ENCODE data around the gene LDLRAD4. TPM values are rescaled to one million over a fixed set of nuclear protein-coding genes. Genes with fewer than 3 reads are reported as not detected.

Gene LDLRAD4
- polyA plus RNA-seq, 12 donors, result 9.1 to 19.0 (median 11.9) TPM; not detected in 1

DNA sequence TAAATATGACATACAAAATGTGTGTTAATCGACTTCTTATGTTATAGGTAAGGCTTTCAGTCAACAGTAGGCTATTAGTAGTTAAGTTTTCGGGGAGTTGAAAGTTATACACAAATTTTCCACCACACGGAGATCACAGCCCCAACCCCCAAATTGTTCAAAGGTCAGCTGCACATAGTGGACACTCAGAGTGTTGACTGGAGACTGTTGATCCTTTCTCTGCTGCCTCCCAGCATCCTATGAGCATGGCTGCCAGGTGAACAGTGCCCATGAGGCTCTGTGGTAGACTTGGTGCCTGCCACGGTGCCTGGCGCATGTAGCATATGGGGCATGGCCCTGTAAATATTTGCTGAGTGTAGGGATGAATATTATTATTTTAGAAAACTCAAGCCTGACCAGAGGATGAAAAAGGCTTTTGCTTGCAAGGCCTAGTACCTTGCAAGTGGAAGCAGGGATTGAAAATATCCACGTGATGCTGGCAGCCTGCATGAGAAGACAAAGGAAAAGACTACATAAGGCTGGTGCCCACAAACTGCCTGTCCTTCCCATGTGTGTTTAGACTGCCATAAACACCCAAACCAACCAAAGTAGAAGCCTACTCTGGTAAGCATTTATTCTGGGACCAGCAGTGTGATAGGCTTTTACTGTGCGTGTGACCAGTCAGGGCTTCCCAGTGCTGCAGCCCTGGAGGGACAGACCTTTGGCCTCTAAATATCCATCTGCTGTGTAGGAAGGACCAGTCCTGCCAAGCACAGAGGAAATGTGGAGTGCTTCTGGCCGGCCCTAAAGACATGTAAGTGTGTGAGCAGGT is 226.1 kb downstream of the LDLRAD4 start:
- DNase-seq, result no peak

DNA sequence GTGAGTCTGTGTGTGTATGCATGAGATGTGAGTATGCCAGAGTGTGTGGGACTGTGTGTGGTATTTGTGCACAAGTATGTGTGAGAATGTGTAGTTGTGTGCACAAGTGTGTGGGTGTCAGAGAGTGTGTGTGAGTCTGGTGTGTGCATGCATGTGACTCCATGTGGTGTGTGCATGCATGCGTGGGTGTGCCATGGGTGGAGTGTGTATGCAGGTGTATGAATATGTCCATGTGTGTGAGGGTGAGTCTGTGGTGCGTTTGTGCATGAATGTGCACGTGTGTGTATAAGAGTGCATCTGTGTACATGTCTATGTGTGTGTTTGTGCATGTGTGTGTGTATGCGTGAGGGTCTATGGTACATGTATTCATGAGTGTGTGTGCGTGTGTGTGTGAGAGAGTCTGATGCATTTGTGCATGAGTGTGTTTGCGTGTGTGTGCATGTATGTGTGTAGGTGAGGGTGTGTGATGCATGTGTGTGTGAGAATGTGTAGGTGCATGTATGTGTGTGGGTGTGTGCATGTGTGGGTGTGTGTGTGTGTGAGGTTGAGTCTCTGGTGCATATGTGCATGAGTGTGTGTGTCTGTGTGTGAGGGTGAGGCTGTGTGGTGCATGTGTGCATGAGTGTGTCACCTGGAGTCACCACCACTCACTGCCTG is 226.8 kb downstream of the LDLRAD4 start:
- no peak for DNase-seq

DNA sequence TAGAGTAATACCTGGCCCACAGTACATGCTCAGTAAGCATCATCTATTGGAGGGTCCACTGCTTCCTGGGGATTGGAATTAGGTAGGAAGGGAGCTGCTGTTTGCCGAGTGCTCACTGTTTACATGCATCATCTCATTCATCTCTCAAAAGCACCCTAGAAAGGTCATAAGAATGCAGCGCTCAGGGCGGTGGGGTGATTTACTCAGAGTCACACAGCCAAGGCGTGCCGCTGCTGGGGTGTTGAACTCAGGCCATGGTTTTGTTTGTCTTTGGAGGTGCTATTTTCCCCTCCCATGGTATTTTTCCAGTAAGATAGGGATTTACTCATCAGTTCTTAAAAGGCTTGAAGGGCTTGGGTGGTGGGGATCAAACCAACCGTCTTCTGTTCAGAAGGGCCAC is 227.5 kb downstream of the LDLRAD4 start:
- no peak for DNase-seq

DNA sequence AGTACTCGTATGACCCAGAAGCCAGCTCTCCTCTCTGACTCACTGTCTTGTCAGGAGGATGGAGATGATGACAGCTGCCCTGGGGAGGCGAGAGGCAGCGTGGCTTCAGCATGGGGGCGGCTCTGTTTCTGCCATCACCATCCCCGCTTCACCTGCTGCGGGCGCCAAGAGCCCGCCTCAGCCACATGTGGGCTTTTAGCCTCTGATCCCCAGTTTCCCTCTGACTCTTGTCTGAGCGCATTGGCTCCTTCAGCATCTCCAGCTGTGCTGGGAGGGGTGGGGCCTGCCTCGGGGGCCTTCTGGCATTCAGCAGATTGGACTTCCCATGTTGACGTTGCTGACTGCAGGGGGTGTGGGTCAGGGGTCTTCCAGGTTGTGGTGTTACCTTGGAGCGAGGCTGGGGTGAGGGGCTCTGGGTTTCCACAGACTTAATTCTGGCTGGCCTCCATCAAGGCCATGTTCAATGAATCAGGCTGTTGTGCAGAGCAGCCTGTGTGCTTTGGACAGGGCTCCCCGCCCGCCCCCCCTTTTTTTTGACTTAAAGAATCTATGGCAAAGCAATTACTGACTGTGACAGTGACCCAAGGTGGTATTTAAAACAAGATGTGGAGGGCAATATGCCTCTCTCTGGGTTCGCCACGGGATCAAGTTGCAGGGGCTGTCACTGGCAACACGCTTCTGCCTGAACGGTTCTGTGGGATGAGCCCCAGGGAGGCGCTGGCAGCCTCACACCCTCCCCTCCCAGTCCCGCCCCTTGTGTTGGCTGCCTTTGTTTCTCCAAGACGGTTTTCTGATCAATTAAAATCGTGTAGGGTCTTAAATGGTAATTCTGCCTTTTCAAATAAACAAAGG is 228.3 kb downstream of the LDLRAD4 start:
- no peak for DNase-seq

DNA sequence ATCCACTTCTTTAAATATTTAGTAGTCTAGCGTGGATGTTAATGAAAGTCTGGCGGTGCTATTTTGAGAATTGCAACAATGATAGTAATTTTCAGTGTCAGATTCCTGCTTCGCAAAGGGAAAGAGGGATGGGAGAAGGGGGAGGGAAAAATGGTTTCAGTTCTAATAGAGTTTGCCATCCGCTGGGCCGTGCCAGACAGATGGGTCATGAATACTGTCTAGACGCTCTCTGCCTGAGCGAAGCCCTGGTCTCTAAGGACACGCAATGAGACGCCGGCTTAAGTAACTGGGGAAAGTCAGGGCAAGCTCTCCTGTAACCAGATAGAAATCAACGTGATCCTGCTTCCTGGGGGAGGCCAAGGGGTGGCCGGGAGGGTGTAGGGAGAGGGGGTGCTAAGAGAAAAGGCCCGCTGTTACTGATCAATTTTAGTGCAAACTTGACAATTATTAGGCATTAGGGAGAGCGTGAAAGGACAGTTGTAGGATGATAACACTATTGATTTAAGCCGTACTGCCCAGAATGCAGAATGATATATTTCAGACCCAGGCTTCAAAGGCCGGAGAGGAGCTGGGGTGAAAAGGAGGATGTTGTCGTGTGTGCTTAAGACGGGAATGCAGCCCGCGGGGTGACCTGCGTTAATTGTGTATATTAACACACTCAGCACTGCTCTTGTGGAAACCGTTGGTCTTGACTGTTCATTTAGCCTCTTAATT is 229.2 kb downstream of the LDLRAD4 start:
- peak; percentile 59 for DNase-seq

DNA sequence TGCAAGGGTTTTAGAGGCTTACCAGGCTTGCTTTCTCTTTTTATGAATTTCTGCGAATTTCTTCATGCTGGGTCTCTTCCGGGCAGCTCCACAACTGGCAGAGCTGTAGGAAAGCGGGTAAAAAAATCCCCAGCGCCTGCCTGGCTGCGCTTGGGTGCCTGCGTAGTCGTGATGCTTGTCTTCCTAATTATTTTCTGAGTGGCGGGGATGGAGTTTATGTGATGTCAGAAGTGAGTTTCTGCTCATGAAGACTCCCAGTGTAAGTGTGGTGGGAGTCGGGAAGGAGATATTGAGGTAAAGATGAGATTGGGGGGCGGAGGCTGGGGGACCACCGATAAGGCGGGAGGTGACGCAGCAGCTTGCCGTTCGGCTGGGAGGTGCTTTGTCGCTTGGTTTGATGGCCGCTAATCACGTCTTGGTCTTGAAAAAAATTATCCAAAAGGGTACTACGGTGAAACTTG is 229.8 kb downstream of the LDLRAD4 start:
- no peak for DNase-seq

DNA sequence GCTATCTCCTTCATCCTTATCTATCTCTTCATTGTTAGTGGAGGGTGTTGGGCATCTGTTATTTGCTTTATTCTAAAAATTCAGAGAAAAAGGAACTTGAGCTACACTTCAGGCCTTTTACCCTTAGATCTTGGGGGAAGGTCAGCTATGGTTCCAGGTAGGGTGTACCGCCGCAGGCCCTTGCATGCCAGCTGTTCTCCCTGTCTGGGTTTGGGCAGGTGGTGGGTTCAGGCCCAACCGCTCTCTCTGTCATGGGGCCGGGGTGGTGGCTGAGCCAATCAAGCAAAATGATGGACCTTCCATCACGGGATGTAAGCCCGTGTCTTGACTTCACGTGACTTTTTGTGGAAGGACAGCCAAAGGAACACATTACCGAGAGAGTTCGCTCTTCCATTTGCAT is 231.1 kb downstream of the LDLRAD4 start:
- DNase-seq, result no peak

DNA sequence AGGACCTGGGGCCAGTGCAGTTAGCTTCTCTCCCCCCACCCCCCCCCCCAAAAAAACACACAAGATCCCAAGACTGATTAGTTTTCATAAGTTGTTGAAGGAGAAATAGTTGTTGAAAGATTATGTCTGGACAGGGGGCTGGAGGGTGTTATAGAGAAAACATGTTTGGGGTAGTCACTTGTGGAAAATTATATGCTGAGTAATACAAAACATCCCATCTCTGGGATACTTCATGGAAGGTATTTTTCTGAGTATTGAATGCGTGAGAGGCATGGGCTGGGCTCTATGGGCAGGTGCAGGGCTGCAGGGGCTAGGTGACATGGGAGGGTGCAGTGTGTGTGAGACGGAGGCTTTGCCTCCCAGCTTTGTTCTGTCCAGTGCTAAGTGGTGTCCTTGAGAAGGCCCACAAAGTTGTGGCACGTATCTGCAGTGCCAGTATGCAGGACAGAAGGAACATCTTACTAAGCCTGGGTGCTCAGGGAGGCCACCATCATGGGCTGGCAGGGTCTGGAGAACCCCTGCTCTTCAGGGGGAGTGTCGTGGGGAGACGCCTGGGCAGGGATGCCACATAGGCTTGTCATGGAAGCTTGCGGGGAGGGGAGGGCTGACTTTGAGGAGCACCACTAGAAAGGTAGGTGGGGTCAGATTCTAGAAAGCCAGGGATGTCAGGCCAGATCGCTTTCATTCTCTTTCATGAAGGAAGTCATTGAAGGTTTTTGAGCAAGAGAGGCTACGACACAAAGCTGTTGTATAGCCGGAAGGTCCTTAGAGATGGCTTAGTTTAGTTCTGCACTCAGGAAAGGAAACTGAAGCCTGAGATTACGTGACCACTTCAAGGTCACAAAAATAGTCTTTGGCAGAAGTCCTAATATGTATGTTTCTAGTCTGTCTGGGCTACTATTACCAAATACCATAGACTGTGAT is 232.0 kb downstream of the LDLRAD4 start:
- DNase-seq, result no peak

DNA sequence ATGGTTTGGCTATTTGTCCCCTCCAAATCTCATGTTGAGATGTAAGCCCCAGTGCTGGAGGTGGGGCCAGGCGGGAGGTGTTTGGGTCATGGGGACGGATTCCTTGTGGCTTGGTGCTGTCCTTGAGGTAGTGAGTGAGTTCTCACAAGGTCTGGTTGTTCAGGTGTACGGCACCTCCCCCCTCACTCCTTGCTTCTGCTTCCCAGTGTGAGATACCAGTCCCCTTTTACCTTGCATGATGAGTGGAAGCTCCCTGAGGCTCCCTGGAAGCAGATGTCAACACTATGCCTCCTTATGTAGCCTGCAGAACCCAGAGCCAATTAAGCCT is 232.6 kb downstream of the LDLRAD4 start:
- no peak for DNase-seq

DNA sequence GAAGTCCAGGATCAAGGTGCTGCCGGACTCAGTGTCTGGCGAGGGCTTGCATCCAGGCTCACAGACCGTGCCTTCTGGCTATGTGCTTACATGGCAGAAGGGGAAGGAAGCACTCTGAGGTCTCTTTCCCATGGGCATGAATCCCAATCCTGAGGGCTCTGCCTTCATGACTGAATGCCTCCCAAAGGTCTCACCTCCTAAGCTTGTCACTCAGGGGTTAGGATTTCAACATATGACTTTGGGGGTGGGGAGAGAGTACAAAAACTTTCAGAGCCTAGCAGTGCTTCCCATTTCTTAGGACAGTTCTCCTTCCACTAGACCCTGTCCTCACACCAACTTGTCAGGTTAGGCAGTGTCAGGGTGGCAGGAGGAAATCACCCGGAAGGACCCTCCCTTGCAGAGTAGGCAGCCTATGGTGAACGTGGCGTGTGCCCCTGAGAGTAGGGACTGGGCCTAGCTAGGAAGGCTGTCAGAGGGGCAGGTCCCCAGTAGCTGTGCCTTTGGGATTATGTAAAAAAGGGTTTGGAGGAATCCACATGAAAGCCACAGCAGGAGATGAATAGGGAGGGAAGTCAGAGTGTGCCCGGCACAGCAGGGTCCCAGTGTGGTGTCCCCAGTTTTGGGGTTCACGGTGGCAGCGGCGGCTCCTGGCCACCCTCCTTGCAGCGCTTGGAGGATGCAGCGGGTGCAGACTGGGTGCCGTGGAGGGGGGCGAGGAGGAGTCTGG is 233.3 kb downstream of the LDLRAD4 start:
- no peak for DNase-seq

DNA sequence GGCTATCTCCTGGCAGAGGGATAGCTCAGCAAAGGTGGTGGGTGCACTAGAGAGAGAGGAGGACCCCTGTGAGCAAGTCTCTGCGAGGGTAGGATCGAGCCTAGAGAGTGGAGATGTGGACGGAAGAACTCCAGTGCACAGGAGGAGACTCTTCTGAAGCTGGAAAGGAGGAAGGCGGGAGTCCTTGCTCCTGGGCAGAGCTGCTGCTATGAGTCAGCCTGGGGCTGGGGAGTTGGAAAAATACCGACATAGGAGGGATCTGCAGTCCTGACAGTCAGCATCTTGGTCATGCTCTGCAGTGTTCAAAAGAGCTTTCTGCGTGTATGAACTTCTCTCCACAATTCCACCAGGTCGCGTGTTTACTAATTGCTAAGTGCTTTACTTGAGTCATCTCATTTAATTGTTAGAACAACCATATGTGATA is 233.8 kb downstream of the LDLRAD4 start:
- peak; percentile 78 for DNase-seq

DNA sequence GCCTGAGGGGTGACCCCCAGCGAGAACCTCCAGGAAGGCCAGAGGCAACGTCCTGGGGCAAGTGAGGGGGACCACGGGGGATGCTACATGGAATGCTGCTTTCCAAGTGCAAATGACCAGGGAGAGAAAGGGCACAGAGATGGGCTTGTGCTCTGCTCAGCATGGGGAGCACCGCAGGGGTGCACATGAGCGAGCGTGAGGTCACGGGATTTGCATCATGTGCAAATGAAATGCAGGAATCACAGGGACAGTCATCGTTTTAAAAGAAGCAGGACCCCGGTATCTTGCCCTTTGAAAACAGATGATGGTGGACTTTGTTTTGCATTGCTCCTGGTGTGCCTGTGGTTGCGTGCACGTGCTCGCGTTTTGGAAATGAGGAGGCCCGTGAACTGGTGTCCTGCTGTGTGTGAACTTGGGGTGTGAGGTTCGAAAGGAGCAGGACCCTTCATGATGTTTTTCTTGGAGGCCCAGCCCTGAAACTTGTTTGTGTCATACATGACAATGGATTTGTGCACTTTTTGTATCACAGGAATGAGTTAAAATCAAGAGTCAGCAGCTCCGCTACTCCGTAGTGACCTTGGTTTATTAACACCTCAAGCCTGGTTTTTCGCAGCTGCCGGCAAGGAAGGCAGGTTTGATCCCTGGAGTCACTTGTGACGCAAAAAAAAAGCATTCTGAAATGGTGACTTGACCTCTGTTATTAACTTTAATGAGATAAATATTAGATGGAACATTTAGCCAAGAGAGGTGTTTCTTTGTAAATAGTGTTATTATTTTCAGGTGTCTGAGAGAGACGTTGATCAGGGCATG is 234.5 kb downstream of the LDLRAD4 start:
- no peak for DNase-seq

DNA sequence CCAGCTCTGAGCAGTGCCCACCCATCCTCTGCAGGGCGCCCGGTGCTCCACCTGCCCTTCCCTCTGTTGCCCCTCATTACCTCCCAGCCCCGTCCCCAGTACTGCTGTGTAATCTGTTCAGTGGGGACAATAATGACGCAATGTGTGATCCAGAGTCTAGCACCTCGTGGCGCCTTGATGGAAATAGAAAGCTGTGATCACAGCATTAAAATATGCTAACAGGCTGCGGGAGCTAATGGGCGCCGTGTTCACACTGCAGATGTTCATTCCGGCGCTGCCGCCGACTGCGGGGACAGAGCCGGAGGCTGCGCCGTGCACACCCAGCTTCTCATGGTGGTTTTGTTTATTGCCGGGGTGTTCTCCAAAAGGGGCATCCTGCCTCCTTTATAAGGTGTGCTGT is 235.2 kb downstream of the LDLRAD4 start:
- no peak for DNase-seq

DNA sequence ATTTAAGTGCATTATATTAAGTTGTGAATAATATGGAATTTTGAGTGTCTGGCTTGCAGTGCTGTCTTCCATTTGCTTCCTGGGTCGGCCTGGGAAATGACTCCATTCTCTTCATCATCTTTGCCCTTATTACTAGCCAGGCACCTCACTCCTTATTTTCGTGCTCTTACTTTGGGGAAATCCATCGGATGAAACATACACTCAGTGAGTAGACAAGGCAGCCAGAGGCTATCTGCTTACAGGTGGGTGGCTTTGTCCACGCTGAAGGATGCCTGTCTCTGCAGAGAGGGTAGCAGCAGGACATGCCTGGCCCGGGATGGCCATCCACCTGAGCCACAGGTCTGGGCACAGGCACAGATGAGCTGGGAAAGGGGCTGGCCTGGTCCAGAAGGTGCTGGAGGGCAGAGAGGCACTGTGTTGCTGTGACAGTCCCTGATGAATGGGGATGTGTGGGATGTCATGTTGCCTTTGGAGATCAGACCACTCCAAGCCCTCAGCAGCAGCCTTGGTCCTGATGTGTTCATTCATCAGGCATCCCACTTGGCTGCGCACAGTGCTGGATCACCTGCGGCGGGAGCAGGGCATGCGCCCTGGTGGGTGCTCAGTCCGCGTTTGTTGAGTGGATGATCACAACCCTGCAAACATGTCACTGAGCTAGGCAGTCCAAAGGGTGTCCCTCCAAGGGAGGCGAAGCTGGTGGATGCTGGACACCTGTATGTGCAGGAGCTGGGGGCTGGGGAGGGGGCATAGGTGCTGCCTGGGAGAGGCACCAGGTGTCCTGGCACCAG is 236.0 kb downstream of the LDLRAD4 start:
- DNase-seq, result no peak

DNA sequence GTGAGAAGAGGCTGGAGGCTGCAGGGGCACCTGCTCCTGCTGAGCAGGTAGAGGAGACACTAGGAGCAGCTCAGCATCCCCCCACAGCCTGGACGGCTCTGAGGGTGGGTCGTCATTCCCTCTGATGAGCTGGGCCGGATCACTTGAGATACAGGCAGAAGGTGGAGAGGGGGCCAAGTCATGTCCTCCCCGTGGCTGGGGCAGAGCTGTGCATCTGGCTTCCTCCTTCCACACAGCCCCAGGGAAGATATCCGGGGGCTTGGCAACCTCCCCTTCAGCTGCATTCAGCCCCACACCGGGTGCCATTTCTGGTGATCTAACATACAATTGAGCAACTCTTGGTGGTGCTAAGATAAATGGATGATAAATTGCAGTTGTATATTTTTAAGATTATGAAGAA is 236.9 kb downstream of the LDLRAD4 start:
- DNase-seq, result no peak

DNA sequence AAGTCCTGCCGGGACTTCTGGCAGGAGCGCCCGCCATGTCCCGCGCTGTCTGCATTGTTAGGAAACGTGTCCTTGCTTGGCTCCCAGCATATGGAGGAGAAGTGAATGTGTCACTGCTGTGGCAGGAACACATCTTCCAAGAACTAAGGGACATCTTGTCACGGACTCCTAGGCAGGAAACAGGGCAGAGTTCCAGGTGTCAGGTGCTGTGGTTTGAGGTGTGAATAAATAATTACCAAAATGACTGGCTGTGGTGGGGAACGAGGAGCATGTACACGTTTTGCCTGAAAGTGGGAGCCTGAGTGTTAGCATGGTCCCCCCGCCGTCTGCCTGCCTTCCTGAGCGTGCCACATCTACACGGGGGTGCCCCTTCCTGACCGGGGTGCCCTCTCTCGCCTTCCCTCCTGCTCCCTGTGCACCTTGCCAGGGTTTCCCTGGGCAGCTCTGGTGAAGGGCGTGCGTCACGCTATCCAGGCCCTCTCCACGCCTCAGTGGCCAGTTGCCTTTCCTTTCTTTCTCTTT is 237.5 kb downstream of the LDLRAD4 start:
- no peak for DNase-seq

DNA sequence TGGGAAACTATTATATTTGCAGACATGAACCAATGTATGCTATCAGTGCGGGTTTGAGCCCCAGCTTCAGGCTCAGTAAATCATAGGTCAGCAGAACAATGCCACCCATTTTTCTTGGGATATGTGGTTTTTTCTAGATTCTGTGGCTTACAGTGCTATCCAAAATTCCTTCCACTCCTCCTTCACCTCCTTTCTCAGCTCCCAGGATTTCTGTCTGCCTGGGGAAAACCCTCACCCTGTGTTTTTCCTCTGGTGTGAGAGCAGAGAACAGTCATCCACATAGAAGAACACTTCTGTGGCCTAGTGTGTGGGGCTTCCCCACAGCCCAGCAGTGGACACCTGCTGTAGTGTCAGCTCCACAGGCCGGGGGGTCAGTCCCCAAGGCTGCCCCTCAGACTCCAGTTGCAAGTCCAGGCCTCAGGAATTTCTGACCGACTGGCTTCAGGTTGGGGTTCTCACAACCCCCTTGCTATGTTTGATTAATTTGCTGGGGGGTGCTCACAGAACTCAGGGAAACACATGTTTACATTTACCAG is 238.2 kb downstream of the LDLRAD4 start:
- DNase-seq, result no peak

DNA sequence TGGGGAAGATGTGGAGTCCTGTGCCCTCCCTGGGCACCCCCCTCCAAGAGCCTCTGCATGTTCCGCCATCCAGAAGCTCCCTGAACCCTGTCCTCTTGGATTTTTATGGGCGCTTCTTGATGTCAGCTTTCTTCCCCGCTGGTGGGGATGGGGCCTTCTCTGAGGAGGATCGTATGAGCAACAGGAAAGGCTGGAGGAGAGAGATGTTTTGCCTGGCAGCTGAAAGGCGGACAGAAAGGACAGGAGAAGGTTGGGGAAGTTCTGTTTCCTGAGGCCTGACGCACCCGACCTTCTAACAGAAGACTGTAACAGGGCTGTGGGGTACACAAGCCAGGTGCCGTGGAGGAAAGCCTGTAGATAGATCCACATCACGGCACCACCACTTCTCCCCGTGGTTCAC is 238.8 kb downstream of the LDLRAD4 start:
- DNase-seq, result no peak

Data from muscle of arm (tissue), 12 donors.